ENCODE measurements around the gene SYNPO2. TPM values are rescaled to one million over a fixed set of nuclear protein-coding genes. Genes with fewer than 3 reads are reported as not detected.
"Not testable (repeated sequence)": the region's sequence is repeated elsewhere in the genome, so short reads cannot be mapped to it uniquely, and the experiment has no call there.

Gene SYNPO2
- total RNA-seq, 1 experiment from 2014 or later, result 0.87 TPM

- H3F3A ChIP-seq (ENCODE audit: insufficient read depth, low read depth), result no peaks in the 10 kb centered on the region
- H3K36me3 ChIP-seq (ENCODE audit: low read depth), result no peaks in the 10 kb centered on the region
- H3K79me2 ChIP-seq (ENCODE audit: low read depth), result no peaks in the 10 kb centered on the region
- no peaks in the 10 kb centered on the region for H4K20me1 ChIP-seq (ENCODE audit: insufficient read depth)
- H3K9me3 ChIP-seq (ENCODE audit: insufficient read depth, low read depth), result no peaks in the 10 kb centered on the region
- no peak overlapping the region for H2AFZ ChIP-seq
- no peaks in the 10 kb centered on the region for H3K4me1 ChIP-seq (replicated peaks; ENCODE audit: insufficient read depth)
- H3K4me3 ChIP-seq, result no peak overlapping the region
- BruUV-seq (replicated peaks), result no TSS peak
- ChIA-PET CTCF (no interaction called here), POLR2A (ENCODE audit: unreplicated experiment) (no interaction called here)
- TF ChIP-seq CTCF (conservative IDR thresholded peaks at IDR 0.05), result no peak
- TF ChIP-seq EZH2 (IDR thresholded peaks at IDR 0.05; ENCODE audit: low read depth), result no peak
- intact Hi-C loops (cut with micrococcal nuclease; ENCODE audit: unreplicated experiment), result no loop called here
- no peak overlapping the region for H3K4me2 ChIP-seq
- H3K9me2 ChIP-seq (ENCODE audit: insufficient read depth), result no peaks in the 10 kb centered on the region
- DNase-seq, result no peak
- no peak overlapping the region for H3K27ac ChIP-seq
- H3K27me3 ChIP-seq (ENCODE audit: insufficient read depth, low read depth), result no peaks in the 10 kb centered on the region
Observed at GRCh38 chr4:119016636-119017035, 128.0 kb downstream of the SYNPO2 start.

- ChIA-PET CTCF (no interaction called here), POLR2A (ENCODE audit: unreplicated experiment) (interaction anchor here (0.6 kb wide), 1 partner anchor 274 kb away, joined by 6 read pairs; no protein-coding TSS in a partner anchor)
- intact Hi-C loops (cut with micrococcal nuclease; ENCODE audit: unreplicated experiment), result no loop called here
- Histone ChIP-seq H3K27me3 (ENCODE audit: insufficient read depth, low read depth) (no peaks in the 10 kb centered on the region), H3K4me3 (no peak overlapping the region), H3K4me1 (replicated peaks; ENCODE audit: insufficient read depth) (no peaks in the 10 kb centered on the region), H3F3A (ENCODE audit: insufficient read depth, low read depth) (no peaks in the 10 kb centered on the region), H4K20me1 (ENCODE audit: insufficient read depth) (no peaks in the 10 kb centered on the region), H3K79me2 (ENCODE audit: low read depth) (no peaks in the 10 kb centered on the region), H3K27ac (no peak overlapping the region), H2AFZ (no peak overlapping the region), H3K36me3 (ENCODE audit: low read depth) (no peaks in the 10 kb centered on the region), H3K9me2 (ENCODE audit: insufficient read depth) (no peaks in the 10 kb centered on the region), H3K9me3 (ENCODE audit: insufficient read depth, low read depth) (no peaks in the 10 kb centered on the region), H3K4me2 (no peak overlapping the region)
- TF ChIP-seq EZH2 (IDR thresholded peaks at IDR 0.05; ENCODE audit: low read depth) (no peak), CTCF (conservative IDR thresholded peaks at IDR 0.05) (no peak)
- DNase-seq, result no peak
- no TSS peak for BruUV-seq (replicated peaks)
Observed at GRCh38 chr4:119017636-119018035, 129.0 kb downstream of the SYNPO2 start.

- no peak for TF ChIP-seq EZH2 (IDR thresholded peaks at IDR 0.05; ENCODE audit: low read depth)
- no peak for TF ChIP-seq CTCF (conservative IDR thresholded peaks at IDR 0.05)
- Histone ChIP-seq H3F3A (ENCODE audit: insufficient read depth, low read depth) (no peaks in the 10 kb centered on the region), H3K36me3 (ENCODE audit: low read depth) (no peaks in the 10 kb centered on the region), H3K4me3 (no peak overlapping the region), H3K27ac (no peak overlapping the region), H3K27me3 (ENCODE audit: insufficient read depth, low read depth) (no peaks in the 10 kb centered on the region), H3K4me2 (no peak overlapping the region), H2AFZ (no peak overlapping the region), H4K20me1 (ENCODE audit: insufficient read depth) (no peaks in the 10 kb centered on the region), H3K9me3 (ENCODE audit: insufficient read depth, low read depth) (no peaks in the 10 kb centered on the region), H3K4me1 (replicated peaks; ENCODE audit: insufficient read depth) (peaks cover 5% of the 10 kb centered on the region), H3K79me2 (ENCODE audit: low read depth) (no peaks in the 10 kb centered on the region), H3K9me2 (ENCODE audit: insufficient read depth) (no peaks in the 10 kb centered on the region)
- DNase-seq, result no peak
- ChIA-PET CTCF (no interaction called here), POLR2A (ENCODE audit: unreplicated experiment) (no interaction called here)
- intact Hi-C loops (cut with micrococcal nuclease; ENCODE audit: unreplicated experiment), result no loop called here
- BruUV-seq (replicated peaks), result no TSS peak
Observed at GRCh38 chr4:119020158-119020557, 131.5 kb downstream of the SYNPO2 start.

- H3K9me3 ChIP-seq (ENCODE audit: insufficient read depth, low read depth); H3K36me3 ChIP-seq (ENCODE audit: low read depth); intact Hi-C loops (cut with micrococcal nuclease; ENCODE audit: unreplicated experiment); DNase-seq; H3K27me3 ChIP-seq (ENCODE audit: insufficient read depth, low read depth); POLR2A ChIA-PET (ENCODE audit: unreplicated experiment); H3K4me3 ChIP-seq; H4K20me1 ChIP-seq (ENCODE audit: insufficient read depth); H3K79me2 ChIP-seq (ENCODE audit: low read depth); H2AFZ ChIP-seq; H3K4me2 ChIP-seq; BruUV-seq (replicated peaks); H3K9me2 ChIP-seq (ENCODE audit: insufficient read depth); H3K27ac ChIP-seq: not testable (repeated sequence)
- peaks cover 20% of the 10 kb centered on the region for H3K4me1 ChIP-seq (replicated peaks; ENCODE audit: insufficient read depth)
- CTCF ChIA-PET, result interaction anchor here (0.7 kb wide), 1 partner anchor 252 kb away, joined by 3 read pairs; no protein-coding TSS in a partner anchor
- H3F3A ChIP-seq (ENCODE audit: insufficient read depth, low read depth), result peaks cover 11% of the 10 kb centered on the region; the same call in 1 of the 2 replicates
Observed at GRCh38 chr4:119022520-119022919, 133.9 kb downstream of the SYNPO2 start.

Data from PC-9 (cell line).